ENCODE results near the gene RPS6KA1.
A peak's percentile ranks its signal among the peaks of the same experiment; 100 is the strongest.
"Not testable (repeated sequence)": the region's sequence is repeated elsewhere in the genome, so short reads cannot be mapped to it uniquely, and the experiment has no call there.

The RPS6KA1 gene

DNA sequence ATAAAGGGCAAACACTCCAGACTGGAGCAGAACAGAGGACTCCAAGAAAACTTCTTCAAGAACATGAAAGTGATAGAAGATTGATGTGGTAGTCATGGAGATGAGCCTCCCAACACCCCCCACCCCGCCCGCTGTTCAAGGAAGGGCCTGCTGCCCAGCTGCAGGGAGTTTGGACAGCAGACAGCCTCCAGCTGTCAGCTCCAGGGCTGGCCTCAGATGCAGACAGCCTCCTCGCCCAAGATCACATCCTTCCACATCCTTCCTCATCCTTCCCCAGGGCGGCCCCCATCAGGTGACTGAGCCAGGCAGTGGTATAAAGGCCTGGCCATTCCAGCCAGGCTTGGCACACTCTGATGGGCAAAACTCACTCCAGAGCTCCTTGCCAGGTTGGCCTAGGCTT is 32.7 kb upstream of the RPS6KA1 start:
- Mint-ChIP-seq H3K9me3 (no peaks in the 10 kb centered on the region), H3K4me1 (peaks cover 5% of the 10 kb centered on the region), H3K36me3 (ENCODE audit: low read depth) (no peaks in the 10 kb centered on the region), H3K27ac (peak overlapping the region in 2 of 3 experiments; percentile 67 to 74), H3K4me3 (peak overlapping the region in 1 of 3 experiments; percentile 68), H3K27me3 (ENCODE audit: low read depth) (peaks cover 4% of the 10 kb centered on the region)
- TF ChIP-seq, protein P1, sequence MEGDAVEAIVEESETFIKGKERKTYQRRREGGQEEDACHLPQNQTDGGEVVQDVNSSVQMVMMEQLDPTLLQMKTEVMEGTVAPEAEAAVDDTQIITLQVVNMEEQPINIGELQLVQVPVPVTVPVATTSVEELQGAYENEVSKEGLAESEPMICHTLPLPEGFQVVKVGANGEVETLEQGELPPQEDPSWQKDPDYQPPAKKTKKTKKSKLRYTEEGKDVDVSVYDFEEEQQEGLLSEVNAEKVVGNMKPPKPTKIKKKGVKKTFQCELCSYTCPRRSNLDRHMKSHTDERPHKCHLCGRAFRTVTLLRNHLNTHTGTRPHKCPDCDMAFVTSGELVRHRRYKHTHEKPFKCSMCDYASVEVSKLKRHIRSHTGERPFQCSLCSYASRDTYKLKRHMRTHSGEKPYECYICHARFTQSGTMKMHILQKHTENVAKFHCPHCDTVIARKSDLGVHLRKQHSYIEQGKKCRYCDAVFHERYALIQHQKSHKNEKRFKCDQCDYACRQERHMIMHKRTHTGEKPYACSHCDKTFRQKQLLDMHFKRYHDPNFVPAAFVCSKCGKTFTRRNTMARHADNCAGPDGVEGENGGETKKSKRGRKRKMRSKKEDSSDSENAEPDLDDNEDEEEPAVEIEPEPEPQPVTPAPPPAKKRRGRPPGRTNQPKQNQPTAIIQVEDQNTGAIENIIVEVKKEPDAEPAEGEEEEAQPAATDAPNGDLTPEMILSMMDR (IDR thresholded peaks at IDR 0.05; ENCODE audit: unreplicated experiment in 3 of 3): no peak

DNA sequence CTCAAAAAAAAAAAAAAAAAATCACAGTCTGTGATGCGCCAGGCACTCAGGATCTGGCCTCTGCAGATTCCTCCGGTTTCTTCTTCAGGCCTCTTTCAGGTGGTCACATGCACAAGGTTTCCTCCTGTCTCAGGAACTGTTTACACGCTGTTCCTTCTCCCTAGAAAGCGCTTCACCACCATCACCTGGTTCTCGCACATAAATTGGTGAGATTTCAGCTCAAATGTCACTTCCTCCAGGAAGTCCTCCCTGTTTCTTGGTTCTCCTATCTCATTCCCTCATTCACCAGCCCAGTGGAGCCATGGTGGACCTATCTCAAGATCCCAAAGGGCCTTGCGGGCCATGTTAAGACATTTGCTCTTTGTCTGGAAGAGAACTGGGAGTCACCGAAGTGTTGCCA is 30.7 kb upstream of the RPS6KA1 start:
- H3K27me3 Mint-ChIP-seq (ENCODE audit: low read depth): peaks cover 4% of the 10 kb centered on the region
- H3K4me3 Mint-ChIP-seq: peak overlapping the region; percentile 53 to 66 (median 57)
- no peaks in the 10 kb centered on the region for H3K9me3 Mint-ChIP-seq
- no peaks in the 10 kb centered on the region for H3K36me3 Mint-ChIP-seq (ENCODE audit: low read depth)
- TF ChIP-seq, protein P1 (IDR thresholded peaks at IDR 0.05; ENCODE audit: unreplicated experiment in 3 of 3): no peak
- no peak overlapping the region for H3K27ac Mint-ChIP-seq
- peaks cover 5% of the 10 kb centered on the region for H3K4me1 Mint-ChIP-seq

DNA sequence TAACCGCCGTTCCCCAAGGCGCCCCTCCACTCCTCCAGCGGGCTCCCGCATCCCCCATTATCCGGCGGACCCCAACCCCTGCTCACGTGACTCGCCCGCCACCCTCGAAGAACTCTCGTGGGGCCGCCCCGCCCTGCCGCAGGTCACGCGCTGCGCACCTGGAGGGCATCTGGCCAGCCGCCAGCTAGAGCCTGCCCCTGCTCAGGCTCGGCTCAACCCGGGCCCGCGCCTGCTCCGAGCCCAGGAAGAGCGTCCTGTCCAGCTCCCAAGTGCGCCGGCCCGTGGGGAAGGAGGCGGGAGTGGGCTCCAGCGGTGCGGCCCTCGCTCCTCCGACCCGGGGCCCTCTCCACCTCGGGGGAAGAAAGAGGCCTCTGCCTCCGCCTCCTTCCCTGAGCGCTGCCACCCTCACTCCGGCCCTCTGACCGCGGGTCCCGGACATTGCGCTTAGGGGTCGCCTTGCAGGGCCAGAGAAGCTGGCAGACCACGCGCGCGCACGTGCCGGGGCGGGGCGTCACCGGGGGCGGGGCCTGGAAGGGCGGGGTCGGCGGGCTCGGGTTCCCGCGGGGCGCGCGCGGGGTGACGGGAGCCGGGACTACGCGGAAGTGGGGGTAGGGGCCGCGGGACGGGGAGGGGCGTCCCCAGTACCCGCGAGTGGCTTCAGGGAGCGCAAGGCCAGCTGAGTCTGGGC is 28.9 kb upstream of the RPS6KA1 start:
- TF ChIP-seq, protein P1 (IDR thresholded peaks at IDR 0.05; ENCODE audit: unreplicated experiment in 3 of 3): peak in 2 of 3 experiments; percentile 27 to 44
- no peaks in the 10 kb centered on the region for H3K36me3 Mint-ChIP-seq (ENCODE audit: low read depth)
- H3K9me3 Mint-ChIP-seq: no peaks in the 10 kb centered on the region
- peak overlapping the region; percentile 82 to 90 (median 88) for H3K4me3 Mint-ChIP-seq
- H3K27me3 Mint-ChIP-seq (ENCODE audit: low read depth): no peaks in the 10 kb centered on the region
- peaks cover 5% of the 10 kb centered on the region for H3K4me1 Mint-ChIP-seq
- peak overlapping the region; percentile 73 to 90 (median 87) for H3K27ac Mint-ChIP-seq

DNA sequence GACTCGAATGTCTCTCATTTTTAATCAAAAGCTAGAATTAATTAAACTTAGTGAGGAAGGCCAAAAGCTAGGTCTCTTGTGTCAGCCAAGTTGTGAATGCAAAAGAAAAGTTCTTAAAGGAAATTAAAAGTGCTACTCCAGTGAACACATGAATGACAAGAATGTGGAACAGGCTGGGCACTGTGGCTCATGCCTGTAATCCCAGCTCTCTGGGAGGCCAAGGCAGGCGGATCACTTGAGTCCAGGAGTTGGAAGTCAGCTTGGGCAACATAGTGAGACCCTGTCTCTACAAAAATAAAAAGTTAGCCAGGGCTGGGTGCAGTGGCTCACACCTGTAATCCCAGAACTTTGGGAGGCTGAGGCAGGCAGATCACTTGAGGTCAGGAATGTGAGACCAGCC is 18.9 kb upstream of the RPS6KA1 start:
- not testable (repeated sequence) for H3K27me3 Mint-ChIP-seq (ENCODE audit: low read depth); H3K36me3 Mint-ChIP-seq (ENCODE audit: low read depth); H3K4me1 Mint-ChIP-seq; H3K9me3 Mint-ChIP-seq; H3K4me3 Mint-ChIP-seq
- H3K27ac Mint-ChIP-seq: peak overlapping the region; percentile 37 to 73 (median 73)

DNA sequence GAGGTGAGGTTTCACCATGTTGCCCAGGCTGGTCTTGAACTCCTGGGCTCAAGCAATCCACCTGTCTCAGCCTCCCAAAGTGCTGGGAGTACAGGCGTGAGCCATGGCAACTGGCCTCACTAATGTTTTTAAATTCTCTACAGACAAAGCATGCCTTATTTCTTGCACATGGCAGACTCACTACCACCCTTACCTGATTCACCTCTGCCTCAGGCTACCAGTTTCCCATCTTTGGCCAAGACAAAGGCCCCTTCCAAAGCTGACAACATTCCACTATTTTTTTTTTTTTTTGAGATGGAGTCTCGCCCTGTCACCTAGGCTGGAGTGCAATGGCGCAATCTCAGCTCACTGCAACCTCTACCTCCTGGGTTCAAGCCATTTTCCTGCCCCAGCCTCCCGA is 13.7 kb upstream of the RPS6KA1 start:
- not testable (repeated sequence) for H3K4me1 Mint-ChIP-seq; H3K36me3 Mint-ChIP-seq (ENCODE audit: low read depth); H3K27me3 Mint-ChIP-seq (ENCODE audit: low read depth); H3K27ac Mint-ChIP-seq; H3K9me3 Mint-ChIP-seq; H3K4me3 Mint-ChIP-seq

DNA sequence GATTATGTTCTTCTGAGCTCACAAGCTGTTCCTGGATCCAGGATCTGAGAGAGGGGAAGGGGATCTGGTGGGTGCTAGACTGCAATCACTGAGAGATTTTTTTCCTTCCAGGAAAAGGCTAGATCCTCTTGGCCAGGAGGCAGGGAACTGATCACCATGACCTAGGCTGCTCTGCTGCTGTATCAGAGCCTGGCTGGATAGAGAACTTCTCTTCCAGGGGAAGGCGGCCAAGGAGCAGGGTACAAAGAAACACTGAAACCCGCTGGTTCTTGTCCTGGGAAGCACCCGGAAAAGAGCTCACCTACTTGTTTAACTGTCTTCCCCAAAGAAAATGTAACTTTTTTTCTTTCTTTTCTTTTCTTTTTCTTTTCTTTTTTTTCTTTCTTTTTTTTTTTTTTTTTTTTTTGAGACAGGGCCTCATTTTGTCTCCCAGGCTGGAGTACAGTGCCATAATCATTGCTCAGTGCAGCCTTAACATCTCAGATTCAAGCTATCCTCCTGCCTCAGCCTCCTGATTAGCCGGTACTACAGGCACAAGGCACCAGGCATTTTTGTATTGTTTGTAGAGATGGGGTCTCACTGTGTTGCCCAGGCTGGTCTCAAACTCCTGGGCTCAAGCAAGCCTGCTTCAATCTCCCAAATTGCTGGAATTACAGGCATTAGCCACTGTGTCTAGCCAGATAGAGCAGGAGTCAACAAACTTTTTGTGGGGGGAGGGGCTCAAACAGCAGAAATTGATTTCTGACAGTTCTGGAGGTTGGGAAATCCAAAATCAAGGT is 12.4 kb upstream of the RPS6KA1 start:
- Mint-ChIP-seq H3K27ac (no peak overlapping the region), H3K36me3 (ENCODE audit: low read depth) (no peaks in the 10 kb centered on the region), H3K4me3 (no peak overlapping the region), H3K9me3 (peaks cover 5% of the 10 kb centered on the region), H3K4me1 (no peaks in the 10 kb centered on the region), H3K27me3 (ENCODE audit: low read depth) (peaks cover 5% of the 10 kb centered on the region)
- TF ChIP-seq, protein P1 (IDR thresholded peaks at IDR 0.05; ENCODE audit: unreplicated experiment in 3 of 3): no peak

DNA sequence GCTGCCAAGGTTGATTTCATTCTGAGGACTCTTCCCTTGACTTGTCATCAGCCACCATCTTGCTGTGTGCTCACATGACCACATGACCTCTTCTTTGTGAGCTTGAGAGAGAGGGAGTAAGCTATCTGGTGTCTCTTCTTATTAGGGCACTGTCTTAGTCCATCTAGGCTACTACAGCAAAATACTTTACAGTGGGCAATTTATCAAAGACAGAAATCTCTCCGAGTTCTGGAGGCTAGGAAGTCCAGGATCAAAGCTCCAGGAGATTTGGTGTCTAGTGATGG is 11.9 kb upstream of the RPS6KA1 start:
- Mint-ChIP-seq H3K4me1 (no peaks in the 10 kb centered on the region), H3K4me3 (no peak overlapping the region), H3K9me3 (no peaks in the 10 kb centered on the region), H3K27ac (no peak overlapping the region), H3K27me3 (ENCODE audit: low read depth) (peaks cover 5% of the 10 kb centered on the region), H3K36me3 (ENCODE audit: low read depth) (no peaks in the 10 kb centered on the region)
- TF ChIP-seq, protein P1 (IDR thresholded peaks at IDR 0.05; ENCODE audit: unreplicated experiment in 3 of 3): no peak
